TTC549 (cell line): Measurements from ENCODE around the gene TTPAL.

Experiments
- FAIRE-seq: peaks from 2 replicates; lab custom pipeline; 2012; peaks lifted over from hg19 to GRCh38; lab: Jason Lieb, UNC

The TTPAL gene

DNA sequence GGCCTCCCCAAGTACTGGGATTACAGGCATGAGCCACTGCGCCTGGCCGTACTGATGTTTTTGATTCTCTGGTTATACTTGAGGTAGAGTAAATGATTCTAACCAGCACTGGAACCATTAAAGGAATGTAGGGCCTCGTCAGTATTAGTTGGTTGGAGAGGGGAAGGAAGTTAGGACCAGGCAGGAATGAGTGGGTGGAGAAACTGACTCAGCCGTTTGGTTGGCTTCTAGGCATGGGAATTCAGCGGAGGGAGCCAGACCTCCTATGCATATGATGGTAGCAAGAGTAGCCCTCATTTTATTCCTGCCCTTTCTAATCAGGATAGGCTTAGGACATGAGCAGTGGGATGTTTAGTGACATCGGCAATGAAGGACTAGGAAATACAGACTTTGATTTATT, 65.2 kb downstream of the TTPAL start:
- FAIRE-seq: no peak

- FAIRE-seq: no peak
Measured at GRCh38 chr20:44541992-44542391, 66.3 kb downstream of the TTPAL start.

- no peak for FAIRE-seq
Measured at GRCh38 chr20:44542890-44543289, 67.2 kb downstream of the TTPAL start.

DNA sequence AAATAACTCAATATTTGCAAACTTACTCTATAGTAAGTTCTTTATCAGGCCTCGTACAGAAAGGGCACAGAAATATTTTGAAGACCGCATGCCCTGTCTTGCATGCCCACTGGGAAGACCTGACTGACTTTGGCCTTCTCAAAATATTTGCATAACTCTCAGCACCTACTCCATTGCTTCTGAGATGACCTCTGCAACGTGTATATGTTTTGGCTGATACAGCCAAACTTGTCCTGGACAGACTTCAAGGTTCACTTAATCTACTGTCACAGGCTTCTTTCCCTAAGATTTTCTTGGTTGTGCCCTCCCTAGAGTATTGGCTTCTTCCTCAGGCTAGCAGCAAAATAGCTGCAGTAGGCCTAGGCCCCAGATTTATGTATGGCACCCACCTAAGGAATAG, 67.7 kb downstream of the TTPAL start:
- FAIRE-seq: no peak
